Liver (tissue), 9 donors: ENCODE data around the gene ENC1. TPM values are rescaled to one million over a fixed set of nuclear protein-coding genes. Genes with fewer than 3 reads are reported as not detected.

Experiments
- DNase-seq: peaks from one replicate; pipeline ENCODE4 v3.0.0-alpha.2; 2017; ENCODE audit warnings: low spot score
- H3K27ac ChIP-seq, 2 donors: one replicate each; pipeline ENCODE4 v1.7.0; 2013; ENCODE audit warnings: inconsistent platforms in 2 of 2, low read length in 2 of 2, control low read depth in 1 of 2, low read depth in 1 of 2, mild to moderate bottlenecking in 1 of 2
- H3K27me3 ChIP-seq, 4 donors: one replicate each; pipeline versions ENCODE4 v1.6.1 to v1.7.0; 2013; ENCODE audit warnings: low read length in 3 of 4, inconsistent platforms in 1 of 4, mild to moderate bottlenecking in 1 of 4, moderate library complexity in 1 of 4; ENCODE audit not compliant: control insufficient read depth in 4 of 4, insufficient read depth in 4 of 4
- H3K36me3 ChIP-seq, 4 donors: one replicate each; pipeline versions ENCODE4 v1.6.1 to v1.7.0; 2013; ENCODE audit warnings: low read length in 3 of 4, mild to moderate bottlenecking in 3 of 4, low read depth in 1 of 4, moderate library complexity in 1 of 4; ENCODE audit not compliant: control insufficient read depth in 4 of 4, insufficient read depth in 3 of 4
- H3K4me1 ChIP-seq, 4 donors: one replicate each; pipeline versions ENCODE4 v1.6.1 to v1.7.0; 2013; ENCODE audit warnings: low read length in 3 of 4, mild to moderate bottlenecking in 3 of 4, moderate library complexity in 1 of 4; ENCODE audit not compliant: control insufficient read depth in 4 of 4, insufficient read depth in 4 of 4
- H3K4me3 ChIP-seq, 3 donors: one replicate each; pipeline versions ENCODE4 v1.6.1 to v1.7.0; 2013; ENCODE audit warnings: low read length in 3 of 3, control low read depth in 1 of 3, low read depth in 1 of 3, mild to moderate bottlenecking in 1 of 3
- H3K9ac ChIP-seq, 2 donors: one replicate each; pipeline ENCODE4 v1.7.0; 2013; ENCODE audit warnings: low read length in 2 of 2, mild to moderate bottlenecking in 2 of 2, moderate library complexity in 2 of 2, control low read depth in 1 of 2, low read depth in 1 of 2
- H3K9me3 ChIP-seq, 4 donors: one replicate each; pipeline versions ENCODE4 v1.6.1 to v1.7.0; 2013; ENCODE audit warnings: low read length in 3 of 4; ENCODE audit not compliant: control insufficient read depth in 4 of 4
- EGR1 ChIP-seq, 2 donors: IDR thresholded peaks; 2 replicates each; pipeline ENCODE4 v1.6.1; 2016 to 2018; ENCODE audit warnings: antibody characterized with exemption in 2 of 2, low read depth in 2 of 2
- FOXA1 ChIP-seq: IDR thresholded peaks from 2 replicates; pipeline ENCODE4 v1.6.1; 2016; ENCODE audit warnings: antibody characterized with exemption
- FOXA2 ChIP-seq: IDR thresholded peaks from 2 replicates; pipeline ENCODE4 v1.6.1; 2016; ENCODE audit warnings: antibody characterized with exemption
- GABPA ChIP-seq, 2 donors: IDR thresholded peaks in 1 of 2; conservative IDR thresholded peaks in 1 of 2; 2 replicates each; pipeline ENCODE4 v1.6.1; 2016; ENCODE audit warnings: antibody characterized with exemption in 2 of 2, mild to moderate bottlenecking in 1 of 2, moderate library complexity in 1 of 2
- HNF4A ChIP-seq, 2 donors: conservative IDR thresholded peaks; 2 replicates each; pipeline ENCODE4 v1.6.1; 2016; ENCODE audit warnings: antibody characterized with exemption in 2 of 2, mild to moderate bottlenecking in 2 of 2
- HNF4G ChIP-seq: IDR thresholded peaks from 2 replicates; pipeline ENCODE4 v1.6.1; 2016; ENCODE audit warnings: antibody characterized with exemption
- JUND ChIP-seq, 2 donors: IDR thresholded peaks; 2 replicates each; pipeline ENCODE4 v1.6.1; 2016; ENCODE audit warnings: antibody characterized with exemption in 2 of 2
- NR2F2 ChIP-seq: IDR thresholded peaks from 2 replicates; pipeline ENCODE4 v1.6.1; 2016; ENCODE audit warnings: antibody characterized with exemption
- RAD21 ChIP-seq, 2 donors: IDR thresholded peaks; 2 replicates each; pipeline ENCODE4 v1.6.1; 2016; ENCODE audit warnings: antibody characterized with exemption in 2 of 2, mild to moderate bottlenecking in 2 of 2
- RXRA ChIP-seq, 2 donors: IDR thresholded peaks; 2 replicates each; pipeline ENCODE4 v1.6.1; 2017 to 2018; ENCODE audit warnings: antibody characterized with exemption in 2 of 2, mild to moderate bottlenecking in 1 of 2
- SP1 ChIP-seq: IDR thresholded peaks from 2 replicates; pipeline ENCODE4 v1.6.1; 2018; ENCODE audit warnings: antibody characterized with exemption, mild to moderate bottlenecking
- TAF1 ChIP-seq: conservative IDR thresholded peaks from 2 replicates; pipeline ENCODE4 v1.6.1; 2016; ENCODE audit warnings: antibody characterized with exemption, mild to moderate bottlenecking
- YY1 ChIP-seq: IDR thresholded peaks from 2 replicates; pipeline ENCODE4 v1.6.1; 2016; ENCODE audit warnings: antibody characterized with exemption, mild to moderate bottlenecking
- WGBS: extraction: QIAGEN DNeasy Blood & Tissue Kit; methylation state at CpG from one replicate; pipeline ENCODE4 v1.1.7; 2013; 5-methylcytosine and 5-hydroxymethylcytosine counted together
- polyA plus RNA-seq, 2 donors: library from polyadenylated mRNA; stranded (reverse) in 1 of 2; unstranded in 1 of 2; fragments of 200-250 nt in 1 of 2; fragments of >200 nt in 1 of 2; fragmentation: Nextera tagmentation in 1 of 2; extraction: Ambion mirVana in 1 of 2; gene quantifications; one replicate each; pipeline versions ENCODE4 v1.2.1 to v1.2.3, GENCODE V29; 2013 to 2015
- total RNA-seq, 2 donors: library from RNA; depleted of rRNA; stranded (reverse); fragments of >200 nt; gene quantifications; one replicate each; pipeline ENCODE4 v1.2.3, GENCODE V29; 2014
- TF ChIP-seq, protein P1 (sequence below): fragments of 150-350 bp; IDR thresholded peaks from 2 replicates; pipeline ENCODE4 v1.5.1; 2017; ENCODE audit warnings: improper control_type of control experiment, low read depth, low read length; ENCODE audit not compliant: missing input control
- TF ChIP-seq, protein P2 (sequence below): IDR thresholded peaks from 2 replicates; pipeline ENCODE4 v1.6.1; 2016; ENCODE audit warnings: antibody characterized with exemption
- TF ChIP-seq, protein P3 (sequence below): IDR thresholded peaks from 2 replicates; pipeline ENCODE4 v1.6.1; 2016; ENCODE audit warnings: antibody characterized with exemption, mild to moderate bottlenecking
- TF ChIP-seq, protein P4 (sequence below): IDR thresholded peaks from 2 replicates; pipeline ENCODE4 v1.6.1; 2016; ENCODE audit warnings: antibody characterized with exemption
- TF ChIP-seq, protein P5 (sequence below): IDR thresholded peaks from 2 replicates; pipeline ENCODE4 v1.6.1; 2016; ENCODE audit warnings: antibody characterized with exemption
- donor health status: healthy.
- donor health status: healthy.
- donor health status: healthy.
- donor health status: healthy.
- donor health status: healthy.

The ENC1 gene
- total and polyA plus RNA-seq, 4 donors, result 5.7 to 34.4 (median 13.8) TPM

DNA sequence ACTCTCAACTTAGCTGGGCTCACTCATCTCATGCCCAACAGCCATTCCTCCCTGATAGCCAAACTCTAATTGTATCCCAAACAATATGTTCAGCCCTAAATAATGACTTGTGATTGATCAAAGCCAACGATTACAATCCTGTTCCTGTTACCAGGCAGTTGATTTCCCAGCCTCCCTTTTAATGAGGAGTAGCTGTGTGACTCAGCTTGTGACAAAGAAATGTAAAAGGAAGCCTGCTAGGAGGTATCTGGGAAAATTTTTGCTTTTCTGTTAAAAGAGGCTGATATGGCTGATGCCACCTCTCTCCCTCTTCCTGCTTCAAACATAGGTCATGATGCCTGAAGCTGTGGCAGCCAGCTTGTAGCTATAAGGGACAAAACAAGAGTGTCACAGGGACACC lies 19.6 kb upstream of the ENC1 start:
- DNase-seq, result no peak
- TF ChIP-seq TAF1 (no peak), YY1 (no peak), FOXA2 (no peak), HNF4A (conservative IDR thresholded peaks at IDR 0.05) (no peak), HNF4G (no peak), EGR1 (IDR thresholded peaks at IDR 0.05; ENCODE audit: low read depth in 2 of 2) (no peak), RAD21 (IDR thresholded peaks at IDR 0.05) (no peak), RXRA (IDR thresholded peaks at IDR 0.05) (no peak), GABPA (IDR thresholded peaks at IDR 0.05 in 1 of 2, conservative IDR thresholded peaks at IDR 0.05 in 1 of 2) (no peak), JUND (IDR thresholded peaks at IDR 0.05) (no peak)
- TF ChIP-seq, protein P1, sequence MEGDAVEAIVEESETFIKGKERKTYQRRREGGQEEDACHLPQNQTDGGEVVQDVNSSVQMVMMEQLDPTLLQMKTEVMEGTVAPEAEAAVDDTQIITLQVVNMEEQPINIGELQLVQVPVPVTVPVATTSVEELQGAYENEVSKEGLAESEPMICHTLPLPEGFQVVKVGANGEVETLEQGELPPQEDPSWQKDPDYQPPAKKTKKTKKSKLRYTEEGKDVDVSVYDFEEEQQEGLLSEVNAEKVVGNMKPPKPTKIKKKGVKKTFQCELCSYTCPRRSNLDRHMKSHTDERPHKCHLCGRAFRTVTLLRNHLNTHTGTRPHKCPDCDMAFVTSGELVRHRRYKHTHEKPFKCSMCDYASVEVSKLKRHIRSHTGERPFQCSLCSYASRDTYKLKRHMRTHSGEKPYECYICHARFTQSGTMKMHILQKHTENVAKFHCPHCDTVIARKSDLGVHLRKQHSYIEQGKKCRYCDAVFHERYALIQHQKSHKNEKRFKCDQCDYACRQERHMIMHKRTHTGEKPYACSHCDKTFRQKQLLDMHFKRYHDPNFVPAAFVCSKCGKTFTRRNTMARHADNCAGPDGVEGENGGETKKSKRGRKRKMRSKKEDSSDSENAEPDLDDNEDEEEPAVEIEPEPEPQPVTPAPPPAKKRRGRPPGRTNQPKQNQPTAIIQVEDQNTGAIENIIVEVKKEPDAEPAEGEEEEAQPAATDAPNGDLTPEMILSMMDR, result no peak
- TF ChIP-seq, protein P2, sequence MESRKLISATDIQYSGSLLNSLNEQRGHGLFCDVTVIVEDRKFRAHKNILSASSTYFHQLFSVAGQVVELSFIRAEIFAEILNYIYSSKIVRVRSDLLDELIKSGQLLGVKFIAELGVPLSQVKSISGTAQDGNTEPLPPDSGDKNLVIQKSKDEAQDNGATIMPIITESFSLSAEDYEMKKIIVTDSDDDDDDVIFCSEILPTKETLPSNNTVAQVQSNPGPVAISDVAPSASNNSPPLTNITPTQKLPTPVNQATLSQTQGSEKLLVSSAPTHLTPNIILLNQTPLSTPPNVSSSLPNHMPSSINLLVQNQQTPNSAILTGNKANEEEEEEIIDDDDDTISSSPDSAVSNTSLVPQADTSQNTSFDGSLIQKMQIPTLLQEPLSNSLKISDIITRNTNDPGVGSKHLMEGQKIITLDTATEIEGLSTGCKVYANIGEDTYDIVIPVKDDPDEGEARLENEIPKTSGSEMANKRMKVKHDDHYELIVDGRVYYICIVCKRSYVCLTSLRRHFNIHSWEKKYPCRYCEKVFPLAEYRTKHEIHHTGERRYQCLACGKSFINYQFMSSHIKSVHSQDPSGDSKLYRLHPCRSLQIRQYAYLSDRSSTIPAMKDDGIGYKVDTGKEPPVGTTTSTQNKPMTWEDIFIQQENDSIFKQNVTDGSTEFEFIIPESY, result no peak
- TF ChIP-seq, protein P3, sequence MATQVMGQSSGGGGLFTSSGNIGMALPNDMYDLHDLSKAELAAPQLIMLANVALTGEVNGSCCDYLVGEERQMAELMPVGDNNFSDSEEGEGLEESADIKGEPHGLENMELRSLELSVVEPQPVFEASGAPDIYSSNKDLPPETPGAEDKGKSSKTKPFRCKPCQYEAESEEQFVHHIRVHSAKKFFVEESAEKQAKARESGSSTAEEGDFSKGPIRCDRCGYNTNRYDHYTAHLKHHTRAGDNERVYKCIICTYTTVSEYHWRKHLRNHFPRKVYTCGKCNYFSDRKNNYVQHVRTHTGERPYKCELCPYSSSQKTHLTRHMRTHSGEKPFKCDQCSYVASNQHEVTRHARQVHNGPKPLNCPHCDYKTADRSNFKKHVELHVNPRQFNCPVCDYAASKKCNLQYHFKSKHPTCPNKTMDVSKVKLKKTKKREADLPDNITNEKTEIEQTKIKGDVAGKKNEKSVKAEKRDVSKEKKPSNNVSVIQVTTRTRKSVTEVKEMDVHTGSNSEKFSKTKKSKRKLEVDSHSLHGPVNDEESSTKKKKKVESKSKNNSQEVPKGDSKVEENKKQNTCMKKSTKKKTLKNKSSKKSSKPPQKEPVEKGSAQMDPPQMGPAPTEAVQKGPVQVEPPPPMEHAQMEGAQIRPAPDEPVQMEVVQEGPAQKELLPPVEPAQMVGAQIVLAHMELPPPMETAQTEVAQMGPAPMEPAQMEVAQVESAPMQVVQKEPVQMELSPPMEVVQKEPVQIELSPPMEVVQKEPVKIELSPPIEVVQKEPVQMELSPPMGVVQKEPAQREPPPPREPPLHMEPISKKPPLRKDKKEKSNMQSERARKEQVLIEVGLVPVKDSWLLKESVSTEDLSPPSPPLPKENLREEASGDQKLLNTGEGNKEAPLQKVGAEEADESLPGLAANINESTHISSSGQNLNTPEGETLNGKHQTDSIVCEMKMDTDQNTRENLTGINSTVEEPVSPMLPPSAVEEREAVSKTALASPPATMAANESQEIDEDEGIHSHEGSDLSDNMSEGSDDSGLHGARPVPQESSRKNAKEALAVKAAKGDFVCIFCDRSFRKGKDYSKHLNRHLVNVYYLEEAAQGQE, result no peak
- H3K36me3 ChIP-seq, result no peaks in the 10 kb centered on the region
- H3K4me3 ChIP-seq, result no peak overlapping the region
- no peaks in the 10 kb centered on the region for H3K9me3 ChIP-seq
- no peaks in the 10 kb centered on the region for H3K4me1 ChIP-seq
- H3K27me3 ChIP-seq, result no peaks in the 10 kb centered on the region
- H3K27ac ChIP-seq, result no peak overlapping the region
- 79% methylated on average over 1 of the region's 1 CpG for WGBS
- H3K9ac ChIP-seq, result no peak overlapping the region

DNA sequence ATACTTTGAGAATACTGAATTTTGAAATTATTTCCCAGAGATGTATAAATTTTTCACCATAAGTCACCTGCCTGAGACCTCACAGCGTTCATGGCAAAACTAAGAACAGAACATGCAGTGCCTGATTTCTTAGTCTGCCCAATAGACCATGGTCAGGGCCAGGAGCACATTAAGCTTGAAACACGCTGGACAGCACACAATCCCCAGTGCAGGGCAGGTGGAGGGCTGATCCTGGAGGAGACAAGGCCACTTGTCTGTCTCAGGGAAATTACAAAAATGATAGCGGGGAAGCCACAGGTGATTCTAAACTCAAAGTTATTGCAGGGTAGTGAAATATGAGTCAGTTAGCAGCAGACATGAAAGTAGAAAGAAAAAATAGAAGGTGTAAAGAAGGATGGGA lies 18.6 kb upstream of the ENC1 start:
- H3K4me3 ChIP-seq, result no peak overlapping the region
- no peaks in the 10 kb centered on the region for H3K36me3 ChIP-seq
- no peak overlapping the region for H3K9ac ChIP-seq
- no peaks in the 10 kb centered on the region for H3K27me3 ChIP-seq
- WGBS, result 79% methylated on average over 3 of the region's 3 CpGs
- no peaks in the 10 kb centered on the region for H3K9me3 ChIP-seq
- no peak for DNase-seq
- no peaks in the 10 kb centered on the region for H3K4me1 ChIP-seq
- H3K27ac ChIP-seq, result no peak overlapping the region
- TF ChIP-seq RXRA (IDR thresholded peaks at IDR 0.05) (no peak), GABPA (IDR thresholded peaks at IDR 0.05 in 1 of 2, conservative IDR thresholded peaks at IDR 0.05 in 1 of 2) (no peak), HNF4G (no peak), NR2F2 (no peak), TAF1 (no peak), FOXA2 (no peak), SP1 (no peak), RAD21 (IDR thresholded peaks at IDR 0.05) (no peak), EGR1 (IDR thresholded peaks at IDR 0.05; ENCODE audit: low read depth in 2 of 2) (no peak), FOXA1 (no peak), JUND (IDR thresholded peaks at IDR 0.05) (no peak), HNF4A (conservative IDR thresholded peaks at IDR 0.05) (no peak), YY1 (no peak)
- TF ChIP-seq, protein P4, sequence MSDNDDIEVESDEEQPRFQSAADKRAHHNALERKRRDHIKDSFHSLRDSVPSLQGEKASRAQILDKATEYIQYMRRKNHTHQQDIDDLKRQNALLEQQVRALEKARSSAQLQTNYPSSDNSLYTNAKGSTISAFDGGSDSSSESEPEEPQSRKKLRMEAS, result no peak
- TF ChIP-seq, protein P1, result no peak
- TF ChIP-seq, protein P3, result no peak
- TF ChIP-seq, protein P5, sequence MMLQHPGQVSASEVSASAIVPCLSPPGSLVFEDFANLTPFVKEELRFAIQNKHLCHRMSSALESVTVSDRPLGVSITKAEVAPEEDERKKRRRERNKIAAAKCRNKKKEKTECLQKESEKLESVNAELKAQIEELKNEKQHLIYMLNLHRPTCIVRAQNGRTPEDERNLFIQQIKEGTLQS, result no peak
